Measurements from ENCODE around the gene ABHD15.

The ABHD15 gene

DNA sequence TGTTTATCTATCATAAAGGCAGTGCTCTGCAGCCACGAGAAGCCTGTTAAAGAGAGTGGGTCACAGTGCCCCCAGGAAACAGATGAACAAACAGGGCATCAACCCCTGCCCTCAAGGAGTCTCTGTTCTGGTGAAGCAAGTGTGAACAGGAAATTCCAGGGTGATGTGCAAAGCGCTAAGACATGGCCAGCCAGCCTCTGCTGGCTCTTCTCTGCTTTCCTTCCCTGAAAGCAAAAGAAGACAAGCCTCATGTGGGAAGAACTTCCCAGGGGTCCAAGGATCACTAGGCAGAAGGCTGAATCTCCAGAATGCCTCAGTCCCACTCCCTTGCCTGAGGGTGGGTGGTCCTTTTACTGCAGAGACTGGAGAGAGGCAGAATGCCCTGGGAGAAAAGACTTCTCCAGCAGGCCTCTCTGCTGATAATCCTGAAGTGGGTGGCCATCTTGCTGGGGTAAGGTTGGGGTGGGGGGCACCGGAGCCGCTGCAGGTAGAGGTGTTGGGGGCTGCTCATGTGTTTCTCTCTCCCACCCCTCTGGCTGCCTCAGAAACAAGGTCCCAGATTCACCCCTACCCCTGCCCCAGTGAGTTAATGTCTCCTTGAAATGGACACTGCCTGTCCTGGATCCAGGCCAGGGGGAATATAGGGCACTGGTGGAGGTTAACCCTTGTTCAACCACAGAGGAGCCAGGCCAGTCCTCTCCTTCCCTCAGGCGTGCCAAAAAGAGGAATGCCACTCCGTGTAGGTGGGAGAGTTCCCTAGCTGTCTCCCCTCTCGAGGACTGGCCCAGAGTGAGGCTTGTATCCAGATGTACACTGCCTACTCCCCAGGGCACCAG lies 28.5 kb upstream of the ABHD15 start:
- no peak for DNase-seq (ENCODE audit: low spot score)

DNA sequence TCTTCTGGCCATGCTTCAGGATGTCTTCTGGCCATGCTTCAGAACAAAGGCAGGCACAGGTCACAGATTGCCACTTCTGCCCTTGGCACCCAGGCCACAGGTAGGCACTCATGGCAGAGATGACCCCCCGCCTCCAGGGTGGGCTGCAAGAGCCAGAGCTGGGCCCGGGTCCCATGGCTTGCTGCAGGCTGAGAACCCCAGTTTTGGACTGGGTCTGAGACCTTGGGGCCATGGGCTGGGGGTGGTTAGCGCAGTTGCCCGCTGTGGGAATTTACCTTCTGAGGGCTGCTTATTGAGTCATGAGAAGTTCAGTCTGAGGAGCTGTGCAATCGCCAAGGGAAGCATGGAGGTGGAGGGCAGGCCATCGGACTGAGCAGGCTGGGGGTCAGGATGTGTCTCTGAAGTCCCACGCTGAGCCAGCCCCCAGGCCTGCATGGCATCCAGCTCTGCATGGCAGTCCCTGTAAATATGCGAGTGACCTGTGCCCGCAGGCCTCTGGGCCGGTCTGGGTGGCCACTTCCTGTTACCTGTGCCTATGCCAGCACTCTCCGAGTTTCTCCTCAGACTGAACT lies 27.8 kb upstream of the ABHD15 start:
- DNase-seq (ENCODE audit: low spot score): no peak

DNA sequence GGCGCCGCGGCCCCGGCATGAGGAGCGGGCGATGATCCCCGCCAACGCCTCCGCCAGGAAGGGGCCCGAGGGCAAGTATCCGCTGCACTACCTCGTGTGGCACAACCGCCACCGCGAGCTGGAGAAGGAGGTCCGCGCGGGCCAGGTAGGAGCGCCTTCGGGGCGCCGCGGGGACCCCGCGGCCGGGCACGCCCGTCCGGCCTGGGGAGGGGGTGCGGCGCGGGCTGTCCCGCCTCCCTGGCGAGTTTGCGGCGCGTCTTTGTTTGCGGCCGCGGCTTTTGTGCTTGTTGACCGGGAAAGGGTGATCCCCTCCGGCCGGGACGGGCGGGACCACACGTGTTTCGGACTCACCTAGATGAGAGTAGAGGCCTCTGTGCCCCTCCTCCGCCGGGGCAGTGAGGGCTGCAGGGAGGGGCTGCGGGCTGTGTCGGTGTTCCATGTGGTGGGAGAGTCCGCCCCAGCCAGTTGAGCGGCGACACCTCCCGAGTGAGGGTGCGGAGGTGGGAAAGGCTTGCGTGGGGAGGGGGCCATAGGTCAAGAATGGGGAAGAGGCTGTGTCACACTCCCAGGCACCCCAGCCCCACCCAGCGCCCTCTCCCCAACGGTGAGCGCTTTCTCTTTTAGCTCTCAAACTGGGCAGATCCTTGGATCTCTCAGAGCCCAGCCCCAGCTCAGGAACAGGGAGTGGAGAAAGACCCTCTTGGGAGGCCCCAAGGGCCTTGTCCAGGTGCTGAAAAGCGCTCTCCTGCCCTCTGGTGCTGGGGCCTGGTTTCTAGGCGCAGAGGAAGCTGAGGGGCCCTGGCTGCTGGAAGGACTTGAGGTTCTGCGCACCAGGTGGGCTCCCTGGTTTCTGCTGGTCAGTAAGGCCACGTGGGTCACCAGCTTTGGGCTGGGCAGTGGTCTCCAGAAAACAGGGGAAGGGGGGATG lies 27.0 kb upstream of the ABHD15 start:
- no peak for DNase-seq (ENCODE audit: low spot score)

DNA sequence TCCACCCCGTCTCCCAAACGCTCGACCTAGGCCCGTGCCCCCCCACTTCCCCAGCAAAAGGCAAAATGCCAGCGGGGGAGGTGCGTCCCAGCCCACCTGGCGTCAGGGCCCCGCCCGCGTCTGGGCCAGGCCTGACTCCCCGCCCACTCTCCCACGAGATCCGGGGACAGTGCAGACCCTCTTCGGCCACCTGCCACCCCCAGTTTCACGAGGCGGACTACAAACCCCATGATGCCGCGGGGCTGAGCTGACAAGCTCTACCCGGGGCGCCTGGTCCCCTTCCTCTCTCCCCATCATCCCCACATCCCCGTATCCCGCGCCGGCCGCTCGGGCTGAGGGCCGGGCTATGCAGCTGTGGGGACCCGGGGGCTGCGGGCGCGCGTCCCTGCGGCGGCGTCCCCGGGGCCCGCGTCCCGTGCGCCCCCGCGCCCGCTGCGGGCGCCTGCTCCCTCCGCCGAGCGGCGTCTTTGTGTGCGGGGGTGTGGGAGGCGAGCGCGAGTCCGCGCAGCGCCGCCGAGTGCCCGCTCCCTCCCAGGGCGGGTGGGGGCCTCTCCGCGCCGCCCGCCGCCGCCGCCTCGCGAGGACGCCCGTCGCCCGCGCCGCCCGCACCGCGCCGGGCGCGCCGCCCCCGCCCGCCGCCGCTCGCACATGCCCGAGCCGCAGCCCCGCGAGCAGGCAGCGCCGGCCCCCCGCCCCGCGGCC lies 26.2 kb upstream of the ABHD15 start, which contains the start of gene ANKRD13B:
Gene ANKRD13B, plus strand, starts transcription at position 283 of the 702 bp plus-strand sequence. CDS start 490 bp downstream, outside the sequence.
- no peak for DNase-seq (ENCODE audit: low spot score)

DNA sequence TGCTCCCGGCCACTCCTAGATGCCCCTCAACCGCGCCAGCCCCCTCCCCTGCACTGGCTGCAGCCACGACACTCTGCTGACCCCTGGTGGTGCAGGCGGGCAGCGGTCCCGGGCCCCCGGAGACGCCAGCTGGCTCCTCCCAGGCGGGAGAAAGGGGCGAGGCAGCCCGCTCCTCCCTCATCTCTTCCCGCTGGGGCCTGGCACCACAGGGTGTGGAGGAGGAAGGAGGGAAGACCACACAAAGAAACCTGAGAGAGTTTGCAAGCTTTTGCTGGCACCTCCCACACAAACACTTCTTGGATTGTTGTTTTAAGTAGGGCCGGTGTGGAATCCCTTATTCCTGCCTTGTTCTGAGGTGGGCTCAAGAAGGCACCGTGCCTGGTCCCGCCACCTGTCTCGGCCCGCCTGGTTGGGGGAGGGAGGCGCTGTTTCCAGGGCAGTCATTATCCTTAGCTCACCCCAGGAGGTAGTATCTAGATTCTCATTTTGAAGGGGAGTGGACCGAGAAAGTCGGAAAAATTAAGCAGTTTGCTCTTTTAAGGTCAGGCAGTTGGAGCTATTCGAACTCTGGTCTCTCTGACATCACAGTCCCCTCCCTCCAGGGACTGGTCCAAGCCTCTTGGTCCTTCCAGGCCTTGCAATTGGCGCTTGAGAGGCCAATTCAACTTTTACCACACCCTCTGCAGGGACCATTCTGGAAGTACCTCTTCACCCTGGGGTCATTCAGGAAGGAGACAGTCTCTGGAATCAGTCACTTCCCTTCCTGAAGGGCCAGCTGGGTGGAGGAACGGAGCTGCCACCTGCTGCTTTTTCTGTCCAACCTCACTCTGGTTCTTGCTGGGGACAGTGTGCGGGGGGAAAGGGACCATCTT lies 25.1 kb upstream of the ABHD15 start:
- DNase-seq (ENCODE audit: low spot score): peak; percentile 76

DNA sequence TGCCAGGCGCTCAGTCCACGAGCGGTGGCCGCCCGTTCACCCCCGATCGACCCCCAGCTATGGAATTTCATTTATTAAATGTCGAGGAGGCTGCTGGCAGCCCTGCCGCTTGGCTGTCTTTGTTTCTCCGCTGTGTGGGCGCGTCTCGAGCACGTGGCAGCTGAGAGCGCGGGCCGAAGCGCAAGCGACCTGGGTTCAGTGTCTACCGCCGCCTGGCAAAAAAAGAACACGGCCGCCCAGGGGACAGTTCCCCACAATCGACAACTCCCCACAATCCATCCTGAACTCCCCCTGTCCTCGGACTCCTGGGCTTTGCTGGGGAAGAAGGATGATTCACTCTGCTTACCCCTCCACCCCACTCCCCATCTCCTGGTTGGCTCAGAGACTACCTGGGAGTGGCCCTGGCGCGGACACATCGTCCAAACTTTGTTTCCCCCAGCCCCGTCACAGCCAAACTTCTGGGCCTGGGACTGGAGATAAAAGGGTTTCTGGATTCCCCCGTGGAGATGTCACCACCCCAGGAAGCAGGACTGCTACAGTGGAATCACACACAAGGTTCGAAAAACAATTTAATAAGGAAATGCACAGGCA lies 24.4 kb upstream of the ABHD15 start:
- no peak for DNase-seq (ENCODE audit: low spot score)

DNA sequence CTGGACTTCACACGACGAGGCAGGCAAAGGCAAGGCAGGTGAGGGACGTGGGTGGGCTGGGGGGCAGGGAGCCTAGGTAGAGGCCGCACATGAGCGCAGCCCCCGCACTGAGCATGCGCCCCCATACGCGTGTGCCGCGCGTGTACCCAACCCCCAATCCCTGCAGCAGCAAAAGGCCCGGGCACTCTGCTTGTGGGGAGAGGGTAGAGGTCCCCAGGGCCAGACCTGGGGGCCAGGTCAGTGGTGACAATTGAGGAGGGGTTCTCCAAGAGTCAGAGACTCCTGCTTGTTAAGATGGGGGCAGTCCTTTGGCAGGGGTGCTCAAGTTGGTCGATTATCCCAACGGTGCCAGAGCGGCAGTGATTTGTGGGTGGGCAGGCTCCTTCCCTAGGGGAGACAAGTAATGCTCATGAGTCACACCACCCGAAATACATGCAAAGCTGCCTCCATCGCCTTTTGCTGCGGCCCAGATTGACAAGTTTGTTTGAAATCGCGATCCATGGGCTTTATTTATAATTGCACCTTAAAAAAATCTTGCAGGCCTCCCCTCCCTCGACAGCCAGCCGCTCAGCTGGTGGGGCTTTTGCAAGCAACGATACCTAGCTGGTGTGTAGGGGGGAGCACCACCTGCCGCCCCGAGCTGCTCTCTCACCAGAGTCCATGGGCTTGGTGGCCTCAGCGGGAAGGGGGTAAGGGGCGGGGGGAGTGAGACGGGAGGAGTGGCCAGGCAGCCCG lies 23.7 kb upstream of the ABHD15 start:
- no peak for DNase-seq (ENCODE audit: low spot score)

DNA sequence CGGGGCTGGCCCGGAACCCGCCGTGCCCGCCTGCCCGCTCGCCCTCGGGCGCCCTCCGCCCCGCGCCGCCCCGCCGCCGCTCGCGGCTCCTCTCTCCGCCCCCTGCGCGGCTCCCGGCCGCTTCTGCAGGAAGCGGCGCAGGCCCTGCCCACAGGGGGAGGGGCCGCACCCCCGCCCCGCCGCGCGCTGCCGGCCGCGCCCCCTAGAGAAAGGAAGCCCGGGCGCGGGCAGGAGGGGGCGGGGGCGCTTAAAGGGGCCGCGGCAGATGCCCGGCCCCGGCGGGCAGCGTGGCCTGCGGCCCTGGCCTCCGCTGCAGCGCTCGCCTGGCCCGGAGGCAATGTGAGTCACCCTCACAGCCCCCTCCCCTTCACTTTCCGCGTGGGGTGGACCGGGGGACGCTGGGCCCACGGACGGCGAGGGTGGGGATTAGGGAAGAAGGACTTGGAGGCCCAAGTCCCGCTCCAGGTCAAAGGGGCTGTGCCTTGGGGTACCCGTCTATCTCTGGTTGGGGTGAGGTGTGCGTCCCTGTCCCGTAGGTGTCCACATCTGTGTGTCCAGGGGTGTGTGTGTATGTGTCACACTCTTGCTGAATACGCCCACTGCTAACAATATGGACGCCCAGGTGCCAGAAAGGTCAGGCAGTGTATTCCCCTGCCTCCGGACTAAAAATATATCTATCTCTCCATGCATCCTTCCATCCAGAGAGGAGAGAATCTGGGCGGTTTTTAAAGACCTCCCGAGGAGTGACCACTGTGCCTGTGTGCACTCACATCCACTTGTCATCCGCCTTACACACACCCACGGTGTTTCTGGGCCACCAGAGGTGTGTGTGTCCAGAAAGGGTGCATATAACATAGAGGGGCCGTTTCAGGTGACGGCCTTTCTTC lies 22.9 kb upstream of the ABHD15 start, which contains the start of gene GIT1:
Gene GIT1, minus strand, starts transcription at position 125 of the 887 bp plus-strand sequence. CDS start 270 bp downstream, outside the sequence.
- peak; percentile 84 for DNase-seq (ENCODE audit: low spot score)

DNA sequence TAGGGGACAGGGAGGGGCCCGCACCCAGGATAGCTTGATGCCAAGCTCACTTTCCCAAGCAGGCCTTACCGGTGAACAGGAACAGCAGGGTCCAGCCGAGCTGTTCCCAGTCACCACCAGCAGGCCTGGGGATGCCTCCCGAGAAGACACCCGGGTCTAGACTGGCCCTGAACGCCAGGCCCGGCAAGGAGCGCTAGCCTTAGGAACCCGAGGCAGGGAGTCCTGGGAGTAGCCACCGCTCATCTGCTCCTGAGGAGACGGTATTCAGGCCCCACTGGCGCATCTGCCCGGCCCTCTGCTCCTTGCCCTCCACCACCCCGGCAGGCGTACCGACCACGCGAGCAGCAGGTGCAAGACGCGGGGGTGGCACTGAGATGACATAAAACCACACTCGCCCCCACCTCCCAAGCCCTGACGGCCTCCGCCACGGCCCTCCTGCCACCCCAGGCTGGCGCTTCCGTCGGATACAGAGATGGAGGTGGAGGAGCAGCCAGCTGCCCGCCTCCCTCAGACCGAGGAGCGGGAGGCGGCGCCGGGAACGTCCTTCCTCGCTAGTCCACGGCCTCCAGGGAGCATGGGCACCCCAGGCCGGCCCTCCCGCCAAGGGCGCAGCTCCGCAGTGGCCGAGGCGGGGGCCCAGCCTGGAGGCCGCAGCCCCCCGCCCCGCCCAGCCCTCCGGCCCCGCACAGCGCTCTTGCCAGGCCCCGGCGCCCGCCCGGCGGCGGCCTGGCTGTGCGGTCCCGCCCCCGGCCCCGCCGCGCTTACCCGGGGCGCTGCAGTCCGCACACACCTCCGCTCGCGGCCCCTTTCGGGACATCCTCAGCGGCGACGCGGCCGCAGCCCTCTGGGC lies 21.9 kb upstream of the ABHD15 start:
- DNase-seq (ENCODE audit: low spot score): no peak

DNA sequence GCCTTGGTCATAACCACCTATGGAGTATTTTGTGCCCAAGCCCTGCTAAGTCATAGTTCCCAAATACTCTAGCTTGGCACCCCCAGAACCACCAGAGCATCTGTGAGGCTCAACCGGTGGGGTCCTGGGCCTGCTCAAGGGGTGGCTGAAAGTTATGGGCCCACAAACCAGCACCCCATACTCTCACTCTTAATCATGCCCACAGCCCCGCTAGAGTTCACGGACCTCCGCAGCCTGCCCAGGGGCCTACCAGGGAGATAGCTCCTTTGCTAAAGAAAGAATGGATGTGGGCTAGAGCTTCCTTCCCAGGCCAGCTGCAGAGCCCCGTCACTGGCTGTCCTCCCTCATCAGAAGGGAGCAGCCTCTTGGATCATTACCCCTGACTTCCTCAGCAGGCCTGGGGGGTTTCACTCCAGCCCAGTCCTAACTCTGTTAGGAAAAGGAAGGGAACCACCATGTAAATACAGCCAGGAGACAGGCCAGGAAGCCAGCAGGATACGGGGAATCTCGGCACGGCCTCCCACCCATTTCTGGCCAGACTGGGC lies 21.3 kb upstream of the ABHD15 start:
- no peak for DNase-seq (ENCODE audit: low spot score)

DNA sequence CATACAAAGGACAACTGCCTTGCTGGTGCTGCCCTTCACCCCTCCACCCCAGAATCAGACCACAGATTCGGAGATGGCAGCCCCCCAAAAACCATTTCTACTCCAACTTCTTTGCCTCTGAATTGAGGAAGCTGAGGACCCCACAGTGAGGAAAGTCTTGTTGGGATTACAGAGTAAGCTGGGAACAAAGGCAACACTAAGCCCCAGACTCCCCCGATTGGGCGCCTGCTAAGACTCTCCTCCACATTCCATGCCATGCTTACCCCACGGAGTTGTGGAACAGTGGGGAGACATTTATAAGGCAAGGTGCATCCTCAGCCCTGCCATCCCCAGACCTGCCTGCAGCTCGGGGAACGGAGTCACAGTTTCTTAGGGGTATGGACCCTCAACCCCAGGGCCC lies 20.8 kb upstream of the ABHD15 start:
- no peak for DNase-seq (ENCODE audit: low spot score)

DNA sequence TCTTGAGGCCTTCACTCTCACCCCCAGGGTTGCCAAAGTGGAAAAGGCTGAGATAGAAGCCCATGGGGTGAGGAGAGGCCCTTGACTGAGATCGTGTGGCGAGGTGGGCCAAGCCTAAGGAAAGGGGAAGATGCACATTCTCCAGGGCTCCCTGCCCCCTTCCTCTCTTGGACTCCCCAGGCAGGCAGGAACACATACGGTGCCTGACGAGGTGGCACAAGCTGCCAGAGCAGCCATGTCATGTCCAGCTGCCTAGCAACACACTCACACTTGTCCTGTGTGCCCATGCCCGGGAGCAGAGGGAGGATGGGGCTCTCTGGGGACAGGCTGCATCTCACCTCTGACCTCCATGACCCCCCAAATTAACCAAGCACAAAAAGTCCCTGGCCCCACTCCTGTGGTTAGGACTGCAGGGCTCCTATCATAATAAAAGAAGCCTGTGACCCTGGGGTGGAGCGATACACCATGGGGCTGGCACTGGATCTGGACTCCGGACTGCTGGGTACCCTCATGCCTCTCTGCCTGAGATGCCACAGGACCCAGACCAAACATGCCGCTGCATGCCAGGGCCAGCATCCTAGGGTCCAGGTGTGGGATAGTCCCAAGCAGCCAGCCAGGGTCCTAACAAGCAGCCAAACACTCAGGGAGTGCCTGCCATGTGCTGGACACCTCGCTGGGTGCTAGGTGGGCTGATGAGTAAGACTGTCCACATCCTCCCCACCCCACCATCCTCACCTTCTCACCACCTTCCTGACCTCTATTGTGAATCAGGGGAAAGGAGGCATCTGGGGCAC lies 20.0 kb upstream of the ABHD15 start:
- no peak for DNase-seq (ENCODE audit: low spot score)

DNA sequence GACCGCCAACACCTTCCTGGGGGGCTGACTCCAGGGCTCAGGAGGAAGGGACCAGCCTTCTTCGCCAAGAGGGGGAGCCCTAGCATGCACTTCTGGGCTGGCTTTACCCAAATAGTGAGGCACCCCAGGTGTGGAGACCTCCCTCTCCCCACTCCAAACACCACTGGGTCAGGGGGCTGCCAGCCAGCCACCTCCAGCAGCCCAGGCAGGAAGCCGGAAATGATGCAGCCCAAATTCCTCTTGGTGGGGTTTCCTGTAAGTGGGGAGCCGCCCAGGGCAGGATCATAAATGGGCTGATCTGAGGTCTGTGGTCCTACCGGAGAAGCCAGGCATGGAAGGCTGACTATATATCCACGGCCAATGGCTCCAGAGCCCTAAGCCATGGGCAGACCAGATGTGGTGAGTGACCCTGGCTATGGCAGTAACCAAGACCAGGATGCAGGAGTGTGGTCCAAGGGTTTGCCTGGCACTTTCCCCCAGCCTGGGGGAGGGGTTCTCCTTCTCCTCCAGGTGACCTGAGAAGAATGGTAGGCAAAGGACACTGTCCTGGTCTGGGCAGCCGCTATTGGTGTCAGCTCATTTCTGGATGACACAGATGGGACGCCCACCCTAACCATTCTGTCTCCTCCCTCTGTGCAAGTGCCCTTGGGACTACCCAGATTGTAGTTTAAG lies 18.4 kb upstream of the ABHD15 start:
- DNase-seq (ENCODE audit: low spot score): peak; percentile 38

DNA sequence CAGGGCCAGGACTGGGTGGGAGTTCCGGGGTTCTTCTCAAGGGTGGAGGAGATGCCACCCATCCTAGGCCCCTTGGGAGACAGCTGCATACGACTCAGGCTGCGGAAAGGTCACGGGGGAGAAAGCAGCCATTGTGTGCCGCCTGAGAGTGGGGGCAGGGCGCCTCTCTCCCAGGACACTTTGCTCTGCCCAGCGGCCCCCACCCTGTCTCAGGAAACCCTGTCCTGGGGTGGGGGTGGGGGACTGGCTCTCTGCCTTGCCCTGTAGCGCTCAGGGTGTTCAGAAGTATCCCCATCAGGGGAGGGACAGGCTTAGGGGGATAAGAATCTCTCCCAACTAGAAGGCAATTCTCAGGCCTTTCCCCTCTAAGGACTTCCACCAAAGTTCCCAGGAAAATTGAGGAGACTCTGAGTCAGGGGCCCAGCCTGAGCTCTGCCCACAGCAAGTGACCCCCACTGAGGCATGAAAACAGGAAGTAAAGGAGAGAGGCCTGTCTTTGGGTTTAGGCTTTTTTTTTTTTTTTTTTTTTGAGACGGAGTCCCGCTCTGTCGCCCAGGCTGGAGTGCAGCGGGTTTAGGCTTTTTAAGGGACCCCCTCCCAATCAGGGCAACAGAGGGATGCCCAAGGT lies 17.7 kb upstream of the ABHD15 start:
- no peak for DNase-seq (ENCODE audit: low spot score)
